Keratinocyte (primary cell): Measurements from ENCODE around the gene FGL2.

Experiments used
- EZH2 ChIP-seq: IDR thresholded peaks from one replicate; pipeline ENCODE4 v1.6.1; 2012; ENCODE audit warnings: inconsistent platforms, mild to moderate bottlenecking, low read length, moderate library complexity
- TF ChIP-seq, protein P1 (sequence below), 3 experiments: IDR thresholded peaks in 1 of 3; conservative IDR thresholded peaks in 1 of 3; optimal IDR thresholded peaks in 1 of 3; 2 replicates in 2 of 3; 3 replicates in 1 of 3; pipeline versions ENCODE3 to v1.5.1; 2011; ENCODE audit warnings: low read length in 3 of 3, mild to moderate bottlenecking in 3 of 3, moderate library complexity in 2 of 3, control low read depth in 1 of 3, inconsistent platforms in 1 of 3; ENCODE audit not compliant: insufficient read depth in 2 of 3; ENCODE audit errors: extremely low read depth in 1 of 3

DNA sequence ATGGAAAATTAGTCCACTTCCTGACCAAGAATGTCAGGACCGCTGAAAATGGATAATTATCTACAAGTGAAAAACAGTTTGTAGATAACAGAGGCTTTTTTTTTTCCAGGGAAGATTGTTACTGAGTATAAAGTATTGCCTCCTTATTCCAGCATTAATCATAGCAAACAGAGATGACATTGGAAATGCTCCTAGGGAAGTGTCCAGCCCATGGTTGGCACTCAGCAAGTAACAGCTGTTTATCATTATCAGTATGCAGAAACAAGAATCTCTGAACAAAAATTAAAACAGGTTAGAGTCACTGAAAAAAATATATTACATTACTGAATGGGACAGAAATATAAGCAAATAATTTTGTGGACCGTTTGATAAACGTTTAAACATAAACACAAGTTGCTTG is 14.6 kb downstream of the FGL2 start:
- TF ChIP-seq EZH2 = no peak
- TF ChIP-seq, protein P1, sequence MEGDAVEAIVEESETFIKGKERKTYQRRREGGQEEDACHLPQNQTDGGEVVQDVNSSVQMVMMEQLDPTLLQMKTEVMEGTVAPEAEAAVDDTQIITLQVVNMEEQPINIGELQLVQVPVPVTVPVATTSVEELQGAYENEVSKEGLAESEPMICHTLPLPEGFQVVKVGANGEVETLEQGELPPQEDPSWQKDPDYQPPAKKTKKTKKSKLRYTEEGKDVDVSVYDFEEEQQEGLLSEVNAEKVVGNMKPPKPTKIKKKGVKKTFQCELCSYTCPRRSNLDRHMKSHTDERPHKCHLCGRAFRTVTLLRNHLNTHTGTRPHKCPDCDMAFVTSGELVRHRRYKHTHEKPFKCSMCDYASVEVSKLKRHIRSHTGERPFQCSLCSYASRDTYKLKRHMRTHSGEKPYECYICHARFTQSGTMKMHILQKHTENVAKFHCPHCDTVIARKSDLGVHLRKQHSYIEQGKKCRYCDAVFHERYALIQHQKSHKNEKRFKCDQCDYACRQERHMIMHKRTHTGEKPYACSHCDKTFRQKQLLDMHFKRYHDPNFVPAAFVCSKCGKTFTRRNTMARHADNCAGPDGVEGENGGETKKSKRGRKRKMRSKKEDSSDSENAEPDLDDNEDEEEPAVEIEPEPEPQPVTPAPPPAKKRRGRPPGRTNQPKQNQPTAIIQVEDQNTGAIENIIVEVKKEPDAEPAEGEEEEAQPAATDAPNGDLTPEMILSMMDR (optimal IDR thresholded peaks at IDR 0.05 in 1 of 3, IDR thresholded peaks at IDR 0.05 in 1 of 3, conservative IDR thresholded peaks at IDR 0.05 in 1 of 3; ENCODE audit: extremely low read depth in 1 of 3, insufficient read depth in 2 of 3, low read length in 3 of 3) = no peak
